ENCODE results near the gene SARS1. TPM values are rescaled to one million over a fixed set of nuclear protein-coding genes. Genes with fewer than 3 reads are reported as not detected.

The SARS1 gene
- total RNA-seq, 2 experiments from 2014 or later = 224 to 240 TPM

GRCh38 chr1:109272831-109273547 is 59.3 kb downstream of the SARS1 start:
- Mint-ChIP-seq H3K4me3 (no peak overlapping the region), H3K27me3 (no peaks in the 10 kb centered on the region), H3K36me3 (ENCODE audit: low read depth) (no peaks in the 10 kb centered on the region), H3K4me1 (peaks cover 6% of the 10 kb centered on the region), H3K27ac (no peak overlapping the region), H3K9me3 (ENCODE audit: low read depth) (no peaks in the 10 kb centered on the region)
- intact Hi-C loops (cut with DNase I, micrococcal nuclease) = no loop called here
- ChIA-PET CTCF (interaction anchor here (2.3 kb wide), 1 partner anchor 126 kb away, joined by 6 read pairs; no protein-coding TSS in a partner anchor), POLR2A (interaction anchor here (0.6 kb wide), 1 partner anchor 244 kb away, joined by 3 read pairs; no protein-coding TSS in a partner anchor)
- DNase-seq (no peak), ATAC-seq (no peak)

GRCh38 chr1:109273570-109274288 is 60.0 kb downstream of the SARS1 start:
- intact Hi-C loops (cut with DNase I, micrococcal nuclease) = no loop called here
- ChIA-PET CTCF (interaction anchor here (2.3 kb wide), 1 partner anchor 125 kb away, joined by 6 read pairs; no protein-coding TSS in a partner anchor), POLR2A (interaction anchor here (0.6 kb wide), 1 partner anchor 243 kb away, joined by 3 read pairs; no protein-coding TSS in a partner anchor)
- Mint-ChIP-seq H3K36me3 (ENCODE audit: low read depth) (no peaks in the 10 kb centered on the region), H3K27me3 (no peaks in the 10 kb centered on the region), H3K9me3 (ENCODE audit: low read depth) (no peaks in the 10 kb centered on the region), H3K27ac (no peak overlapping the region), H3K4me3 (no peak overlapping the region), H3K4me1 (peaks cover 6% of the 10 kb centered on the region)
- DNase-seq (no peak), ATAC-seq (no peak)

- ATAC-seq (no peak), DNase-seq (no peak)
- ChIA-PET CTCF (no interaction called here), POLR2A (no interaction called here)
- Mint-ChIP-seq H3K36me3 (ENCODE audit: low read depth) (peaks cover 1% of the 10 kb centered on the region), H3K27me3 (no peaks in the 10 kb centered on the region), H3K4me3 (no peak overlapping the region), H3K27ac (no peak overlapping the region), H3K4me1 (peaks cover 6% of the 10 kb centered on the region), H3K9me3 (ENCODE audit: low read depth) (no peaks in the 10 kb centered on the region)
- intact Hi-C loops (cut with DNase I, micrococcal nuclease) = no loop called here
Measured at GRCh38 chr1:109274533-109275476, 61.1 kb downstream of the SARS1 start.

GRCh38 chr1:109275706-109276345 is 62.1 kb downstream of the SARS1 start:
- ChIA-PET CTCF (interaction anchor here (1.1 to 5.0 kb wide), 5 partner anchors 12 to 257 kb away, joined by 3 to 122 read pairs (median 15); partner anchors contain the start of gene SORT1), POLR2A (interaction anchor here (0.7 kb wide), 1 partner anchor 18 kb away, joined by 3 read pairs; no protein-coding TSS in a partner anchor)
- DNase-seq (no peak), ATAC-seq (no peak)
- Mint-ChIP-seq H3K36me3 (ENCODE audit: low read depth) (peaks cover 2% of the 10 kb centered on the region), H3K4me3 (no peak overlapping the region), H3K27ac (no peak overlapping the region), H3K27me3 (no peaks in the 10 kb centered on the region), H3K4me1 (peaks cover 6% of the 10 kb centered on the region), H3K9me3 (ENCODE audit: low read depth) (no peaks in the 10 kb centered on the region)
- intact Hi-C loops (cut with DNase I, micrococcal nuclease) = loop anchor here in 1 of 2 experiments (2.0 kb wide), 1 partner anchor 257 kb away; no protein-coding TSS in a partner anchor

- H3K36me3 Mint-ChIP-seq (ENCODE audit: low read depth) = peaks cover 2% of the 10 kb centered on the region
- ATAC-seq = peak; percentile 91
Measured at GRCh38 chr1:109277434-109278204, 63.9 kb downstream of the SARS1 start.

GRCh38 chr1:109279615-109280278 is 66.0 kb downstream of the SARS1 start:
- CTCF ChIA-PET = interaction anchor here (0.5 to 5.0 kb wide), 10 partner anchors 24 to 492 kb away, joined by 3 to 122 read pairs (median 4); partner anchors contain the start of genes CELSR2 and SORT1
- POLR2A ChIA-PET = interaction anchor here (0.6 kb wide), 1 partner anchor 146 kb away, joined by 4 read pairs; no protein-coding TSS in a partner anchor
- H3K27me3 Mint-ChIP-seq = no peaks in the 10 kb centered on the region
- H3K9me3 Mint-ChIP-seq (ENCODE audit: low read depth) = no peaks in the 10 kb centered on the region
- H3K4me1 Mint-ChIP-seq = peaks cover 15% of the 10 kb centered on the region
- no peak overlapping the region for H3K27ac Mint-ChIP-seq
- peaks cover 4% of the 10 kb centered on the region for H3K36me3 Mint-ChIP-seq (ENCODE audit: low read depth)
- ATAC-seq = no peak
- H3K4me3 Mint-ChIP-seq = no peak overlapping the region
- intact Hi-C loops (cut with DNase I, micrococcal nuclease) = loop anchor here in 1 of 2 experiments (5.0 kb wide), 1 partner anchor 213 kb away; the partner anchor contains the start of gene CYB561D1
- no peak for DNase-seq

More at GRCh38 chr1:109277434-109278204, 63.9 kb downstream of the SARS1 start:
- peak; percentile 82 for DNase-seq
- Mint-ChIP-seq H3K27me3 (no peaks in the 10 kb centered on the region), H3K4me1 (peaks cover 12% of the 10 kb centered on the region), H3K9me3 (ENCODE audit: low read depth) (no peaks in the 10 kb centered on the region), H3K4me3 (no peak overlapping the region), H3K27ac (no peak overlapping the region)
- intact Hi-C loops (cut with DNase I, micrococcal nuclease) = loop anchor here (1.0 to 2.0 kb wide), 3 partner anchors 122 to 255 kb away; no protein-coding TSS in a partner anchor
- ChIA-PET CTCF (interaction anchor here (0.6 to 5.0 kb wide), 21 partner anchors 8 to 268 kb away, joined by 3 to 122 read pairs (median 4); partner anchors contain the start of genes SARS1 and SORT1), POLR2A (interaction anchor here (1.4 kb wide), 1 partner anchor 123 kb away, joined by 4 read pairs; no protein-coding TSS in a partner anchor)

- ATAC-seq (no peak), DNase-seq (no peak)
- Mint-ChIP-seq H3K4me3 (no peak overlapping the region), H3K9me3 (ENCODE audit: low read depth) (no peaks in the 10 kb centered on the region), H3K4me1 (peaks cover 15% of the 10 kb centered on the region), H3K36me3 (ENCODE audit: low read depth) (peaks cover 4% of the 10 kb centered on the region), H3K27me3 (no peaks in the 10 kb centered on the region), H3K27ac (no peak overlapping the region)
- intact Hi-C loops (cut with DNase I, micrococcal nuclease) = loop anchor here in 1 of 2 experiments (5.0 kb wide), 1 partner anchor 211 kb away; the partner anchor contains the start of gene CYB561D1
- CTCF ChIA-PET = interaction anchor here (0.5 to 1.0 kb wide), 2 partner anchors 184 to 218 kb away, joined by 3 read pairs; no protein-coding TSS in a partner anchor
- POLR2A ChIA-PET = no interaction called here
Measured at GRCh38 chr1:109280862-109281261, 67.1 kb downstream of the SARS1 start.

GRCh38 chr1:109281680-109282496 is 68.2 kb downstream of the SARS1 start:
- intact Hi-C loops (cut with DNase I, micrococcal nuclease) = loop anchor here in 1 of 2 experiments (5.0 kb wide), 1 partner anchor 210 kb away; the partner anchor contains the start of gene CYB561D1
- Mint-ChIP-seq H3K27ac (no peak overlapping the region), H3K27me3 (no peaks in the 10 kb centered on the region), H3K4me3 (peak overlapping the region; percentile 86), H3K4me1 (peaks cover 15% of the 10 kb centered on the region), H3K36me3 (ENCODE audit: low read depth) (peaks cover 4% of the 10 kb centered on the region), H3K9me3 (ENCODE audit: low read depth) (no peaks in the 10 kb centered on the region)
- CTCF ChIA-PET = interaction anchor here (1.0 to 1.8 kb wide), 7 partner anchors 15 to 121 kb away, joined by 3 to 29 read pairs (median 4); partner anchors contain the start of gene SARS1
- POLR2A ChIA-PET = interaction anchor here (1.3 to 1.6 kb wide), 3 partner anchors 67 to 202 kb away, joined by 3 to 4 read pairs (median 3); partner anchors contain the start of genes ATXN7L2 and PSMA5
- DNase-seq (no peak), ATAC-seq (no peak)
